ENCODE results near the gene PTGIS.

Gene PTGIS

GRCh38 chr20:49560186-49560585, 7.8 kb downstream of the PTGIS start:
- no peak for DNase-seq (ENCODE audit: low spot score)

- DNase-seq (ENCODE audit: low spot score): no peak
Observed at GRCh38 chr20:49559411-49560081, 8.4 kb downstream of the PTGIS start.

GRCh38 chr20:49558826-49559225, 9.1 kb downstream of the PTGIS start:
- DNase-seq (ENCODE audit: low spot score): no peak

- DNase-seq (ENCODE audit: low spot score): no peak
Observed at GRCh38 chr20:49557449-49557848, 10.5 kb downstream of the PTGIS start.

- no peak for DNase-seq (ENCODE audit: low spot score)
Observed at GRCh38 chr20:49556621-49557020, 11.3 kb downstream of the PTGIS start.

- DNase-seq (ENCODE audit: low spot score): no peak
Observed at GRCh38 chr20:49549801-49550551, 18.0 kb downstream of the PTGIS start.

GRCh38 chr20:49548371-49548947, 19.5 kb downstream of the PTGIS start:
- DNase-seq (ENCODE audit: low spot score): no peak

- DNase-seq (ENCODE audit: low spot score): no peak
Observed at GRCh38 chr20:49545572-49545971, 22.4 kb downstream of the PTGIS start.

- DNase-seq (ENCODE audit: low spot score): no peak
Observed at GRCh38 chr20:49544535-49544934, 23.4 kb downstream of the PTGIS start.

- DNase-seq (ENCODE audit: low spot score): no peak
Observed at GRCh38 chr20:49543858-49544437, 24.0 kb downstream of the PTGIS start.

GRCh38 chr20:49543071-49543857, 24.7 kb downstream of the PTGIS start:
- no peak for DNase-seq (ENCODE audit: low spot score)

- DNase-seq (ENCODE audit: low spot score): no peak
Observed at GRCh38 chr20:49542514-49542991, 25.4 kb downstream of the PTGIS start.

GRCh38 chr20:49541733-49542513, 26.0 kb downstream of the PTGIS start:
- DNase-seq (ENCODE audit: low spot score): peak; percentile 83

GRCh38 chr20:49540687-49541435, 27.1 kb downstream of the PTGIS start:
- DNase-seq (ENCODE audit: low spot score): no peak

GRCh38 chr20:49540232-49540620, 27.7 kb downstream of the PTGIS start:
- no peak for DNase-seq (ENCODE audit: low spot score)

- no peak for DNase-seq (ENCODE audit: low spot score)
Observed at GRCh38 chr20:49539481-49540231, 28.3 kb downstream of the PTGIS start.

- no peak for DNase-seq (ENCODE audit: low spot score)
Observed at GRCh38 chr20:49538950-49539349, 29.0 kb downstream of the PTGIS start.

GRCh38 chr20:49534255-49534712, 33.7 kb downstream of the PTGIS start:
- DNase-seq (ENCODE audit: low spot score): peak; percentile 84

- no peak for DNase-seq (ENCODE audit: low spot score)
Observed at GRCh38 chr20:49532285-49532946, 35.5 kb downstream of the PTGIS start.

Data from D341Med (cell line).